Osteoblast (primary cell): Measurements from ENCODE around the gene COMMD1. TPM values are rescaled to one million over a fixed set of nuclear protein-coding genes. Genes with fewer than 3 reads are reported as not detected.
"Not testable (repeated sequence)": the region's sequence is repeated elsewhere in the genome, so short reads cannot be mapped to it uniquely, and the experiment has no call there.

Source experiments
- DNase-seq: peaks from one replicate; pipeline ENCODE4 v3.0.0; 2011; ENCODE audit warnings: low spot score, mixed read lengths; ENCODE audit not compliant: insufficient read length; ENCODE audit errors: missing footprints
- H2AFZ ChIP-seq: 2 replicates; pipeline ENCODE4 v1.6.0; 2011; ENCODE audit warnings: mild to moderate bottlenecking, low read length
- H3K27ac ChIP-seq: 2 replicates; pipeline ENCODE4 v1.5.1; 2011; ENCODE audit warnings: mild to moderate bottlenecking, low read depth, low read length, moderate library complexity
- H3K27me3 ChIP-seq: 2 replicates; pipeline ENCODE4 v1.6.0; 2012; ENCODE audit warnings: mild to moderate bottlenecking, control low read depth, inconsistent platforms, low read length, moderate library complexity; ENCODE audit not compliant: insufficient read depth
- H3K36me3 ChIP-seq: 2 replicates; pipeline ENCODE4 v1.5.1; 2011; ENCODE audit warnings: mild to moderate bottlenecking, low read length, control low read depth, moderate library complexity; ENCODE audit not compliant: insufficient read depth
- H3K4me1 ChIP-seq: 2 replicates; pipeline ENCODE4 v1.5.1; 2011; ENCODE audit warnings: mild to moderate bottlenecking, low read length, control low read depth, moderate library complexity; ENCODE audit not compliant: insufficient read depth
- H3K4me2 ChIP-seq: 2 replicates; pipeline ENCODE4 v1.6.0; 2011; ENCODE audit warnings: mild to moderate bottlenecking, low read length; ENCODE audit not compliant: insufficient read depth
- H3K4me3 ChIP-seq: fragments of 200-600 bp; sonication (generic); 3 replicates; pipeline ENCODE4 v1.5.1; 2012; ENCODE audit warnings: mild to moderate bottlenecking, low read length, inconsistent platforms; ENCODE audit not compliant: insufficient read depth
- H3K79me2 ChIP-seq: 2 replicates; pipeline ENCODE4 v1.6.0; 2012; ENCODE audit warnings: mild to moderate bottlenecking, low read length, control low read depth, inconsistent platforms; ENCODE audit not compliant: insufficient read depth
- H3K9me3 ChIP-seq: 2 replicates; pipeline ENCODE4 v1.5.1; 2011; ENCODE audit warnings: low read depth, low read length, control low read depth
- H4K20me1 ChIP-seq: 2 replicates; pipeline ENCODE4 v1.6.0; 2012; ENCODE audit warnings: mild to moderate bottlenecking, low read length, control low read depth; ENCODE audit not compliant: insufficient read depth
- CTCF ChIP-seq: IDR thresholded peaks from 2 replicates; pipeline ENCODE4 v1.5.1; 2011; ENCODE audit warnings: mild to moderate bottlenecking, low read depth, low read length, moderate library complexity; ENCODE audit errors: extremely low read depth
- total RNA-seq: library from RNA; depleted of rRNA; stranded (reverse); fragments of >200 nt; gene quantifications from 2 replicates; pipeline ENCODE4 v1.2.3, GENCODE V29; 2012

The COMMD1 gene
- total RNA-seq, result 44.5 and 51.8 TPM in 2 replicates

DNA sequence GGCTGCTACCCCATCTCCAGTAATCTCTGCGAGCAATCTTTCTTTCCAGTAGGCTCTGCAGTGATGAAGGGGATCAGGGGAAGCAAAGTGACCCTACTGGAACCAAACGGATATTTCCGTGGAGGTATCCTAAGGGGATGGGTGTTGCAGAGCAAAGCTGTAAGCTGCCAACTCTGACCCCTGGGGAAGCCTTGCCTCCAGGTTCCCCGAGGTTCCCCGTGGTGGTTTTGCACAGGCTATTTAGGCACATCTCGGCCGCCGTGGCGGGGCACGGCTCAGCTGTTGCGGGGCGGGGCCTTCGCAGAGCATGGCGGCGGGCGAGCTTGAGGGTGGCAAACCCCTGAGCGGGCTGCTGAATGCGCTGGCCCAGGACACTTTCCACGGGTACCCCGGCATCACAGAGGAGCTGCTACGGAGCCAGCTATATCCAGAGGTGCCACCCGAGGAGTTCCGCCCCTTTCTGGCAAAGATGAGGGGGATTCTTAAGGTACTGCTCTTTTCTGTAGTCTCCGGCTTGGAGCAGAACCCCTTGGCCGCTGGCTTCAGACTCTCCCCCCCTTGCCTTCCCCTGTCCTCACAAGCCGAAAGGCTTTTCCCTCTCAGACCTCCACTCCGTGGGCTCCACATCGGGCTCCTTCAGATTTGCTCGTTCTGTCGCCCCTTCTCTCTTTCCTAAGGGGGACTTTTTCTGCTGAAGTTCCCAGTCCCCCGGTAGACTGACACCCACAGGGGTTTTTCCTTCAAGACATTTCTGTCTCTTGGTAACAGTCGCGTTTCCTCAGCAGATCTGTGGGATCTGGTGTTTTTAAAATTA, at the start of gene COMMD1:
TSS of gene COMMD1 (plus strand) at position 303 of the 814 bp plus-strand sequence. CDS start at position 308, 5 bp downstream.
- H3K36me3 ChIP-seq, result no peaks in the 10 kb centered on the region
- DNase-seq, result peak; percentile 86
- H2AFZ ChIP-seq, result peak within 1 kb of the TSS; percentile 100

GRCh38 chr2:61857224-61857623, 48.2 kb upstream of the COMMD1 start:
- TF ChIP-seq CTCF, result no peak

More for the DNA sequence above, at the start of gene COMMD1:
- peak within 1 kb of the TSS; percentile 68 for H3K27ac ChIP-seq
- peaks cover 35% of the 10 kb centered on the region for H3K79me2 ChIP-seq
- H3K9me3 ChIP-seq, result no peaks in the 10 kb centered on the region
- H3K27me3 ChIP-seq, result no peaks in the 10 kb centered on the region
- no peaks in the 10 kb centered on the region for H4K20me1 ChIP-seq
- peak within 1 kb of the TSS; percentile 99 for H3K4me2 ChIP-seq
- no peak for TF ChIP-seq CTCF
- H3K4me1 ChIP-seq, result peaks cover 10% of the 10 kb centered on the region
- H3K4me3 ChIP-seq, result peak within 1 kb of the TSS; percentile 96

GRCh38 chr2:61862085-61862484, 43.4 kb upstream of the COMMD1 start:
- Histone ChIP-seq H2AFZ (no peak overlapping the region), H3K36me3 (peaks cover 26% of the 10 kb centered on the region), H3K4me1 (no peaks in the 10 kb centered on the region)

More at GRCh38 chr2:61857224-61857623, 48.2 kb upstream of the COMMD1 start:
- H3K4me3 ChIP-seq, result no peak overlapping the region
- no peaks in the 10 kb centered on the region for H3K36me3 ChIP-seq
- H3K27ac ChIP-seq, result no peak overlapping the region
- H3K9me3 ChIP-seq, result no peaks in the 10 kb centered on the region
- no peak overlapping the region for H2AFZ ChIP-seq
- peaks cover 9% of the 10 kb centered on the region for H3K4me1 ChIP-seq
- no peaks in the 10 kb centered on the region for H4K20me1 ChIP-seq
- DNase-seq, result no peak
- no peak overlapping the region for H3K4me2 ChIP-seq
- H3K79me2 ChIP-seq, result no peaks in the 10 kb centered on the region
- no peaks in the 10 kb centered on the region for H3K27me3 ChIP-seq

DNA sequence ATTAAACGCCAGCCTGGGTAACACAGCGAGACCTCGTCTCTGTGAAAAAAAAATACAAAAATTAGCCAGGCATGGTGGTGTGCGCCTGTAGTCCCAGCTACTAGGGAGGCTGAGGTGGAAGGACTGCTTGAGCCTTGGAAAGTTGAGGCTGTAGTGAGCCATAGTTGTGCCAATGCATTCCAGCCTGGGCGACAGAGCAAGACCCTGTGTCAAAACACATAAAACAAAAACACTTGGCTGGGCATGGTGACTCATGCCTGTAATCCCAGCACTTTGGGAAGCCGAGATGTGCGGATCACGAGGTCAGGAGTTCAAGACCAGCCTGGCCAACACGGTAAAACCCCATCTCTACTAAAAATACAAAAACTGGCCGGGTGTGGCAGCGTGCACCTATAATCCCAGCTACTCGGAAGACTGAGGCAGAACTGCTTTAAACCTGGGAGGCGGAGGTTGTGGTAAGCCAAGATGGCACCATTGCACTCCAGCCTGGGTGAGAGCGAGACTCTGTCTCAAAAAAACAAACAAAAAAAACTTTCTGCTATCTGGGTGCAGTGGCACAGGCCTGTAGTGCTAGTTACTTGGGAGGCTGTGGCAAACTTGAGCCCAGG, 38.9 kb upstream of the COMMD1 start:
- H4K20me1 ChIP-seq, H3K27me3 ChIP-seq, H3K4me1 ChIP-seq, H3K79me2 ChIP-seq, H3K4me2 ChIP-seq, DNase-seq, H2AFZ ChIP-seq, H3K27ac ChIP-seq, H3K9me3 ChIP-seq, H3K4me3 ChIP-seq: not testable (repeated sequence)
- peaks cover 64% of the 10 kb centered on the region for H3K36me3 ChIP-seq

More at GRCh38 chr2:61862085-61862484, 43.4 kb upstream of the COMMD1 start:
- no peak for TF ChIP-seq CTCF
- no peak overlapping the region for H3K4me3 ChIP-seq
- no peak for DNase-seq
- H4K20me1 ChIP-seq, result no peaks in the 10 kb centered on the region
- no peak overlapping the region for H3K27ac ChIP-seq
- H3K9me3 ChIP-seq, result no peaks in the 10 kb centered on the region
- no peaks in the 10 kb centered on the region for H3K27me3 ChIP-seq
- no peaks in the 10 kb centered on the region for H3K79me2 ChIP-seq
- no peak overlapping the region for H3K4me2 ChIP-seq
